Choroid plexus epithelial cell (primary cell): ENCODE measurements around the gene ZFYVE28.

Experiments used
- DNase-seq: peaks from one replicate; pipeline ENCODE4 v3.0.0-alpha.2; 2010; ENCODE audit warnings: low read depth
- H3K4me3 ChIP-seq: 2 replicates; pipeline ENCODE4 v1.5.1; 2011; ENCODE audit warnings: low read depth, mild to moderate bottlenecking, control low read depth, low read length, moderate library complexity
- TF ChIP-seq, protein P1 (sequence below): conservative IDR thresholded peaks from 2 replicates; pipeline ENCODE4 v1.5.1; 2011; ENCODE audit warnings: low read depth, mild to moderate bottlenecking, control low read depth, inconsistent platforms, low read length, moderate library complexity

Gene ZFYVE28

DNA sequence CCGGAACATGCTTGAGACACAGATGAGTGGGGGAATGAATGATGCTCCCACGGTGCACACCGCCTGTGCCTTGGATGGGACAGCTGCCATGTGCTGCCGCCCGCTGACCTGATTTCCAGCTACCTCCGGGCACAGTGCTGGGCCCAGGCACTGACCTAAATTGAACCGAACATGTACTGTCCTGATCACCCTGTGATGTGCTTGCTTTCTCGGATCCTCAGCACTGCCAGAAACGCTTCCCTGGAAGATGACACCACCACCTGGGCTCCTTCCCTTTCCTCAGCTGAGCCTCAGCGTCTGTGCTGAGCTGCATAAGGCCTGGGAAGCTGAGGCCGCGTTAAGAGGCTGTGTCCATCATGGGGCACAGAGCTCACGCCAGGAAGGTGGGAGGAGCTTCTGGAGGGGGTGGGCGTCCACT is 117.2 kb downstream of the ZFYVE28 start:
- H3K4me3 ChIP-seq = no peak overlapping the region
- DNase-seq = no peak
- TF ChIP-seq, protein P1, sequence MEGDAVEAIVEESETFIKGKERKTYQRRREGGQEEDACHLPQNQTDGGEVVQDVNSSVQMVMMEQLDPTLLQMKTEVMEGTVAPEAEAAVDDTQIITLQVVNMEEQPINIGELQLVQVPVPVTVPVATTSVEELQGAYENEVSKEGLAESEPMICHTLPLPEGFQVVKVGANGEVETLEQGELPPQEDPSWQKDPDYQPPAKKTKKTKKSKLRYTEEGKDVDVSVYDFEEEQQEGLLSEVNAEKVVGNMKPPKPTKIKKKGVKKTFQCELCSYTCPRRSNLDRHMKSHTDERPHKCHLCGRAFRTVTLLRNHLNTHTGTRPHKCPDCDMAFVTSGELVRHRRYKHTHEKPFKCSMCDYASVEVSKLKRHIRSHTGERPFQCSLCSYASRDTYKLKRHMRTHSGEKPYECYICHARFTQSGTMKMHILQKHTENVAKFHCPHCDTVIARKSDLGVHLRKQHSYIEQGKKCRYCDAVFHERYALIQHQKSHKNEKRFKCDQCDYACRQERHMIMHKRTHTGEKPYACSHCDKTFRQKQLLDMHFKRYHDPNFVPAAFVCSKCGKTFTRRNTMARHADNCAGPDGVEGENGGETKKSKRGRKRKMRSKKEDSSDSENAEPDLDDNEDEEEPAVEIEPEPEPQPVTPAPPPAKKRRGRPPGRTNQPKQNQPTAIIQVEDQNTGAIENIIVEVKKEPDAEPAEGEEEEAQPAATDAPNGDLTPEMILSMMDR = no peak

- no peak for DNase-seq
- H3K4me3 ChIP-seq = no peak overlapping the region
- TF ChIP-seq, protein P1 = no peak
These were observed 117.8 kb downstream of the ZFYVE28 start for GRCh38 chr4:2300431-2301224.

- TF ChIP-seq, protein P1 = no peak
- H3K4me3 ChIP-seq = no peak overlapping the region
- no peak for DNase-seq
These were observed 118.7 kb downstream of the ZFYVE28 start for GRCh38 chr4:2299794-2300193.

DNA sequence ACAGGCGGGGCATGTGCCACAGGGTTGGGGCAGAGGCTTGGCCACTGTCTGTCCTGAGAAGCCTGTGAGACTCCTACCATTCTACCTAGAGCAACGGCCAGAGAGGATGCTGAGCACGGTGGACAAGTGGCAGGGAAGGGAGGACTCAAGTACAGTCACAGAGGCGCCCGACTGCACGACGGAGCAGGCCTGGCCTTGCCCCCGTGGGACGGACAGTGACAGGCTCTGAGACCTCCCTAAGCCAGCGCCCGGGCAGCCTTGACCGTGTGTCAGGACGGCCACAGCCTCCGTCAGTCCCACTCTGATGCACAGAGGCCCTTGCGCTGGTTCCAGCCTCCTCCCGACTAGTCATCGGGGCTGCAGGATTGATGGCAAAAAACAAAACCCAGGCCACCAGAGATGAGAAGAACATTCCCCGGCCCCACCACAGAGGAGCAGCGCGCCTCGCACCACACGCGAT is 119.9 kb downstream of the ZFYVE28 start:
- no peak overlapping the region for H3K4me3 ChIP-seq
- no peak for DNase-seq
- TF ChIP-seq, protein P1 = no peak

- no peak for DNase-seq
- TF ChIP-seq, protein P1 = no peak
- no peak overlapping the region for H3K4me3 ChIP-seq
These were observed 120.6 kb downstream of the ZFYVE28 start for GRCh38 chr4:2297606-2298531.

DNA sequence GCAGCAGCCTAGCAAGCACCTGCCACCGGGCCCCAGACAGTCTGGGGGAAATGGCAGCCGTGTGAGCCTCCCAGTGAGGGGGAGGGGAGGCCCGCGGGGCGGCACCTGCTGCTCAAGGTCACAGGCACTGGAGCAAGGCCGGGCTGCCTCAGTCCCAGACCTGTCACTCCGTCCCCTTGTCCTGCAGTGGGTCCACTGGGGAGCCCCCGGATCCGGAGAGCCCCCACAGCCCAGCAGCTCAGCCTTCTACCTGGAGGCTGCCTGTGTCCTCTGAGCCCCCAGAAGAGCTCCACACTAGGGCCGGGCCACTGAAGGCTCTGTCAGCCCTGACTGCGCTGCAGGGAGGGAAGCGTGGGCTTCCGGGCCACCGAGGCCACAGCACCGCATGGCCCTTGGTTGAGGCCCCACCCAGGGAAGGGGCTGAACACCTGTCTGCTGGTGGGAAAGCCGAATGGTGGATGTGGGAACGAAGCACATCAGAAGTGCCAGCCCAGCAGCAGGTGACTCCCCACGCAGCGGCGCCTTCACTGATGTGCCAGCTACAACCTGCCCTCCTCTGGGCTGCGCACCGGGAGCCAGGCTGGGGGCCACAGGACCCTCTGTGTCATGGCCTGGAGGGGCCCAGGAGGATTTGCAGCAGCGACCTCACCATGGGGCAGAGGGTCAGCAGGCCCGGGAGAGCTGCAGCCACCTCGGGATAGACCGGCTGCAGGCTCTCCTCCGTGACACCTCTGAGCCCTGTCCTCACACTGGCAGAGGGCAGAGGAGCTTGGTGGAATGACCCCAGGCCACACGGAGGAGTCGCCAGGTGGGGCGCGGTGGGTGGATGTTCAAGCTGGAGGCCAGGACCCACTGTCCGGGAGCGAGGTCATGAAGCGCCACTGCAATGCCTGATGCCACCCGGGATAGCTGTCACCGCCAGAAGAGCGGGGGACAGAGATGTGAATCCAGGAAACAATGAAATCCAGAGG is 121.5 kb downstream of the ZFYVE28 start:
- no peak overlapping the region for H3K4me3 ChIP-seq
- TF ChIP-seq, protein P1 = no peak
- no peak for DNase-seq
